ENCODE measurements around the gene CDH23. TPM values are rescaled to one million over a fixed set of nuclear protein-coding genes. Genes with fewer than 3 reads are reported as not detected.

The CDH23 gene
- total RNA-seq, 4 donors from 2014 or later, result 13.8 to 20.1 (median 17.3) TPM

DNA sequence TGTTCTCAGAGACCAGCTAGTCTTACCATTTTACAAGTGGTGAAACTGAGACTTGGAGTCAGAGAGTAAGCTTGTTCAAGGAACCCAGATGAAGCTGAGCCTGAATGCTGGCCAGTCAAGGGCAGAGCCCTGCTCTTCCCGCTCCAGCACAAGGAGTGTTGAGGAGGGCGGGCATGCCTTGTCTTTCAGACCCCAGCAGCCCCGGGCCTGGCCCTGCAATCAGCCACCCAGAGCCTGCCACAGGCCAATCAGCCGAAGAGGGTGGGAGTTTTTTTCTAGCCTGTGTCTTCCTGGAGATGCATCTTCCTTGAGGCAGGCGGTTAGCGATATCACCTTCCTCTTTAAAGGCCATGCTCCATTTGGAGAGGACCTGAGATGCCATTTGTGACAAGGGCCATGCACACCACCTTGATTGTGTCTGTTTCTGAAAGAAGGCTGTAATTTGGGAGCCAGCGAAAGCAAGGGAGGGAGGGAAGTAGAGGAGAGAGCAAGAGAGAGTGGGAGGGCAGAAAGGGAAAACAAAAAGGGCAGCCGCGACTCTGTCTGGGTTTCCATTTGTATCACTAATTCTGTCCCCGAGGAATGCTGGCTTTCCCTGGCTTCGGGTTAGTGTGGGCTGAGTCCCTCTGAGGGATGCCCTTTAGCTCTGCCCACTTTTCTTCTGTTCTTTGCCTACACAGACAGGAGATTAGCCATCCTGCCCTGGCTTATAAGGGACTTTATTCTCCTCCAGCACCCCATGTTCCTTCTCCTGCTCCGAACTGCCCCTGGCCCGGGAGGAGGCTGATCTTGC lies 8.0 kb downstream of the CDH23 start:
- H3K9me3 ChIP-seq, result no peaks in the 10 kb centered on the region
- H3K4me1 ChIP-seq, result no peaks in the 10 kb centered on the region
- no peak overlapping the region for H3K4me3 ChIP-seq
- 50 to 62% methylated on average over 13 of the region's 13 CpGs for WGBS, 2 donors
- no peak for DNase-seq (ENCODE audit: low spot score in 2 of 2)
- TF ChIP-seq POLR2A (IDR thresholded peaks at IDR 0.05), result no peak
- no peak for TF ChIP-seq EP300 (IDR thresholded peaks at IDR 0.05)
- TF ChIP-seq, protein P1, sequence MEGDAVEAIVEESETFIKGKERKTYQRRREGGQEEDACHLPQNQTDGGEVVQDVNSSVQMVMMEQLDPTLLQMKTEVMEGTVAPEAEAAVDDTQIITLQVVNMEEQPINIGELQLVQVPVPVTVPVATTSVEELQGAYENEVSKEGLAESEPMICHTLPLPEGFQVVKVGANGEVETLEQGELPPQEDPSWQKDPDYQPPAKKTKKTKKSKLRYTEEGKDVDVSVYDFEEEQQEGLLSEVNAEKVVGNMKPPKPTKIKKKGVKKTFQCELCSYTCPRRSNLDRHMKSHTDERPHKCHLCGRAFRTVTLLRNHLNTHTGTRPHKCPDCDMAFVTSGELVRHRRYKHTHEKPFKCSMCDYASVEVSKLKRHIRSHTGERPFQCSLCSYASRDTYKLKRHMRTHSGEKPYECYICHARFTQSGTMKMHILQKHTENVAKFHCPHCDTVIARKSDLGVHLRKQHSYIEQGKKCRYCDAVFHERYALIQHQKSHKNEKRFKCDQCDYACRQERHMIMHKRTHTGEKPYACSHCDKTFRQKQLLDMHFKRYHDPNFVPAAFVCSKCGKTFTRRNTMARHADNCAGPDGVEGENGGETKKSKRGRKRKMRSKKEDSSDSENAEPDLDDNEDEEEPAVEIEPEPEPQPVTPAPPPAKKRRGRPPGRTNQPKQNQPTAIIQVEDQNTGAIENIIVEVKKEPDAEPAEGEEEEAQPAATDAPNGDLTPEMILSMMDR (IDR thresholded peaks at IDR 0.05), result no peak
- H3K27ac ChIP-seq, result no peak overlapping the region
- H3K36me3 ChIP-seq, result no peaks in the 10 kb centered on the region
- peaks cover 0 to 16% of the 10 kb centered on the region in 2 donors for H3K27me3 ChIP-seq

DNA sequence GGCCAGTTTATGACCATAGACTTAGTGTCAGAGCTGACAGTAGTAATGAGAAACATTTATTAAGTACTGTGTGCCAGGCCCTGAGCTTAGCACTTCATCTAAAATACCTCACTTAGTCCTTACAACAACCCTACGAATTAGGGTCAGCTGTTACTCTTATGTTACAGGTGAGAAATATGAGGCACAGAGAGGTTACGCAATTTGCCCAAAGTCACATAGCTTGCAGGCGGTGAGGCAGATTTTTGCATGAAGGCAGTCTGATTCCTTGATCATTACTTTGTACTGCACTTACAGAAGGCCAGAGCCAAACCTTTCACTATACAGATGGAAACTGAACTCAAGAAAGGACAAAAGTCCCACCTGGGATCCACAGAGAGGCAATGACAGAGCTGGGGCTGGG lies 10.2 kb downstream of the CDH23 start:
- Histone ChIP-seq H3K4me1 (no peaks in the 10 kb centered on the region), H3K36me3 (no peaks in the 10 kb centered on the region), H3K9me3 (peaks cover 0 to 16% (median 0%) of the 10 kb centered on the region in 4 donors), H3K27ac (no peak overlapping the region), H3K4me3 (no peak overlapping the region), H3K27me3 (peaks cover 0 to 4% of the 10 kb centered on the region in 2 donors)
- DNase-seq (ENCODE audit: low spot score in 2 of 2), result no peak
- WGBS, 2 donors, result 92 to 94% methylated on average over 3 of the region's 3 CpGs
- TF ChIP-seq EP300 (IDR thresholded peaks at IDR 0.05) (no peak), POLR2A (IDR thresholded peaks at IDR 0.05) (no peak)
- TF ChIP-seq, protein P1 (IDR thresholded peaks at IDR 0.05), result no peak

DNA sequence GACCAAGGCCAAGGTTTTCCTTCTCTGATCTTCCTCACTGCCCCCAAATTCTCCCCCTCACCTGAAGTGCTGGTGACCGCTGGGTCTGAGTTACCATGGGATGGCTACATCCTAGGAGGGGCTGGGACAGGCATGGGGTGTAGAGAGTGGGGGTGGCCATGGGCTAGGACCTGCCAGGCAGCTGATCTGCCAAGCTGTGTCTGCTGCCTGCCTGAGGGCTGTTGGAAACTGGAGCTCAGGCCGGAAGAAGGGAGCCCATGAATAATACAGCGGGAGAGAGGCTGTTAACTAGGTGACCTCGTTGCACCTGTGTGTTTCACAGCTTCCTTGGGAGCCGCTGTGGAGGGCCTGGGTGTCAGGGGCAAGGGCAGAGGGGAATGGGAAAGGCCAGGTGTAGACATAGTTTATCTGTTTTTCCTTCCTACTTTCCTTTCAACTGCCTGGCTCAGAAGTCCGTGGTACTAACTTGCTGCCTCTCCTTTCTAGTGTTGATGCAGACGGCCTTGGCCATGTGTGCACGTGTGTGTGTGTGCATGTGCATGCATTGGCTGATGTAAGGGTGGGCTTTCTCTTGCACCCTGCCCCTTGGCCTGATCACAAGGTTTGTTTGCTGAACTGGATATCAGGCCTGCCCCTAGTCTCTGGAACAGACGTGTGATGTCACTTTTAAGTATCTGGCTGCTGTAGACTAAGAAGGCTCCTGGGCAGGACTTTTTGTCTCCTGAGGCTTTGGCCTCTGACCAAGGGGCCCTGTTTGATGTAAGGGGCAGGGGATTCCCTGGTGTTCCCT lies 11.9 kb downstream of the CDH23 start:
- WGBS, 2 donors, result 69 to 73% methylated on average over 9 of the region's 9 CpGs
- TF ChIP-seq, protein P1 (IDR thresholded peaks at IDR 0.05), result no peak
- TF ChIP-seq POLR2A (IDR thresholded peaks at IDR 0.05) (no peak), EP300 (IDR thresholded peaks at IDR 0.05) (no peak)
- H3K9me3 ChIP-seq, result peaks cover 0 to 24% (median 0%) of the 10 kb centered on the region in 4 donors
- H3K4me3 ChIP-seq, result no peak overlapping the region
- H3K4me1 ChIP-seq, result no peaks in the 10 kb centered on the region
- no peak for DNase-seq (ENCODE audit: low spot score in 2 of 2)
- no peaks in the 10 kb centered on the region for H3K27me3 ChIP-seq
- H3K27ac ChIP-seq, result no peak overlapping the region
- no peaks in the 10 kb centered on the region for H3K36me3 ChIP-seq

DNA sequence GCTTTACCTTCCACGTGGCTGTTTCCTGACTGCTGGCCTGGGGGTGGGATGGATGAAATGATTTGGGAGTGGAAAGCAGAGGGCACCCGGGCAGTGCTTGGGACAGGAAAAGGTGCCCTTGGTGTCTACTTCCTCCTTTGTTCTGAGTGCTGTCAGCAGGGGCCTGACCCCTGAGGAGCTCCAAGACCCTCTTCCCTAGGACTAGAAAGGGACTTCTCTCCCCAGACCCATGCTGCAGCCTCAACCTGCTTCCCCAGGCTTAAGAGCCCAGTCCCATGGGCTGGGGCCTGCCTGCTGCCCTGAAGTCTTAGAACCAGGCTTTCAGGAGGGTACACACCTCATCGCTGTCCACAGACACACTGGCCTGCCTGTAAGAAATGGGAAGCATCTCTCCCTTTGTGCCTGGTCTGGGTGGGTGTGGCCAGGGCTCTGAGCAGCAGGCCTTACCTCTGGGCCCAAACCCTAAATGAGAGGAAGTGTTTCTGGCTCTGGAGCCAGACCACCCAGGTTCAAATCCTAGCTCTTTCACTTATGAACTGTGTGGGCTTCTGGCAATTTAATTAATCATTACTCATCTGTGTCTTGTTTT lies 12.9 kb downstream of the CDH23 start:
- Histone ChIP-seq H3K27ac (no peak overlapping the region), H3K4me1 (no peaks in the 10 kb centered on the region), H3K27me3 (no peaks in the 10 kb centered on the region), H3K36me3 (no peaks in the 10 kb centered on the region), H3K4me3 (no peak overlapping the region), H3K9me3 (peaks cover 0 to 24% (median 0%) of the 10 kb centered on the region in 4 donors)
- DNase-seq (ENCODE audit: low spot score in 2 of 2), result no peak
- no peak for TF ChIP-seq POLR2A (IDR thresholded peaks at IDR 0.05)
- TF ChIP-seq EP300 (IDR thresholded peaks at IDR 0.05), result no peak
- TF ChIP-seq, protein P1 (IDR thresholded peaks at IDR 0.05), result no peak
- 31 to 61% methylated on average over 2 to 3 of the region's 3 CpGs for WGBS, 2 donors
